ENCODE results near the gene GLRX.
A peak's percentile ranks its signal among the peaks of the same experiment; 100 is the strongest.

GLRX gene

DNA sequence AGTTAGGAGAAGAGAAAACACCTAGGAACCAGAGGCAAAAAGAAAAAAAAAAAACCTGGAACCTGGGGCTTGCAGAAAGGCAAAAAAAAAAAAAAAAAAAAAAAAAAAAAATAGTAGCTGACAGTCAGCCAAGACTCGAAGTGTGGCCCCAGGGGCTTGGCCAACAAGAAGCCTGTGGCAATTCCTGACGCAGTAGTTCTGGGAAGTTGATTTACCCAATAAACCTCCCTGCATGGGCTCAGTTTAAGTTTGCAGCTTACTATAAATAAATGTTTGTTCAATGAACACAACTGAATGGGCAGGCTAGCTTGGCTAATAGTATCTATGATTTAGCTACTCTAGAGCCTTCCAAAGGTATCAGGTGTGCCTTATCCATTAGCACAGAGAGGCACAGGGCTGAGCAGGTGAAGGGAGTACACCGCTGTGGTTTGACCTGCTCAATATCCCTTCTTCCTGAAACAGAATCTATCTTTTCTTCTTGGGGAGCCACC is 21.3 kb upstream of the GLRX start:
- no peak for DNase-seq (ENCODE audit: low read depth)
- no peak overlapping the region for H3K4me3 ChIP-seq (ENCODE audit: low read length)
- no peak for TF ChIP-seq CTCF (IDR thresholded peaks at IDR 0.05; ENCODE audit: insufficient read depth, low read depth, low read length, missing control alignments)

DNA sequence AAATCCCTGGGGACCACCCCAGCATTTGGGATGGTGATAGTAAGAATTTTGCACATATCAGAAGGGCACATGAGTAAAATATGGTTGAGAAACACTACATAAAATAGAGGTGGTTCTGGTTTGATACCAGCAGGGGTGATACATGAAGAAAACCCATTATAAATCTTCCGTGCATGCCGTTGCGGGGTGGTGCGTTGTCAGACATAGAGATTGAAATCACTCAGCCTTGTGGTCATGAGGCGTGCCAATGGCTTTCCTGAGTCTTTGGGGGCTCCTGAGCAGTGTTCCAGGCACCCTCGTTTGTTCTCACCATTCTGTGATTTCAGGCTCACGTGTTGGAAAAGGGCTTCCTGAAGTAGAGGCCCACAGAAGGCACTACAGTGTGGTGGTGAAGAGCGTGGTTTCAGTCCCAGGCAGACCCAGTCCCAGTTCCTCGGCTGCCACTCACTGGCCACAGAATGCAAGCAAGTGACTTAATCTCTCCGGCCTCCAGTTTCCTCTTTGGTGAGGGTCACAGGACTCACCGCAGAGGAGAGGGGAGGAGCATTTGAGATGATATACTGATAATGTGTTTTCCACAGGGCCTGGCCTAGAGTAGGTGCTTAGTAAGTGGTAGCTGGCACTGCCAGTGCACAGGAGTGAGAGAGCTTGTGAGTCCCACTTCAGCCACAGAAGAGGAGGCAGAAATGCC is 20.5 kb upstream of the GLRX start:
- H3K4me3 ChIP-seq (ENCODE audit: low read length), result no peak overlapping the region
- no peak for TF ChIP-seq CTCF (IDR thresholded peaks at IDR 0.05; ENCODE audit: insufficient read depth, low read depth, low read length, missing control alignments)
- DNase-seq (ENCODE audit: low read depth), result no peak

- no peak overlapping the region for H3K4me3 ChIP-seq (ENCODE audit: low read length)
- peak; percentile 94 for DNase-seq (ENCODE audit: low read depth)
- TF ChIP-seq CTCF (IDR thresholded peaks at IDR 0.05; ENCODE audit: insufficient read depth, low read depth, low read length, missing control alignments), result no peak
Observed at GRCh38 chr5:95841914-95842812, 19.6 kb upstream of the GLRX start.

DNA sequence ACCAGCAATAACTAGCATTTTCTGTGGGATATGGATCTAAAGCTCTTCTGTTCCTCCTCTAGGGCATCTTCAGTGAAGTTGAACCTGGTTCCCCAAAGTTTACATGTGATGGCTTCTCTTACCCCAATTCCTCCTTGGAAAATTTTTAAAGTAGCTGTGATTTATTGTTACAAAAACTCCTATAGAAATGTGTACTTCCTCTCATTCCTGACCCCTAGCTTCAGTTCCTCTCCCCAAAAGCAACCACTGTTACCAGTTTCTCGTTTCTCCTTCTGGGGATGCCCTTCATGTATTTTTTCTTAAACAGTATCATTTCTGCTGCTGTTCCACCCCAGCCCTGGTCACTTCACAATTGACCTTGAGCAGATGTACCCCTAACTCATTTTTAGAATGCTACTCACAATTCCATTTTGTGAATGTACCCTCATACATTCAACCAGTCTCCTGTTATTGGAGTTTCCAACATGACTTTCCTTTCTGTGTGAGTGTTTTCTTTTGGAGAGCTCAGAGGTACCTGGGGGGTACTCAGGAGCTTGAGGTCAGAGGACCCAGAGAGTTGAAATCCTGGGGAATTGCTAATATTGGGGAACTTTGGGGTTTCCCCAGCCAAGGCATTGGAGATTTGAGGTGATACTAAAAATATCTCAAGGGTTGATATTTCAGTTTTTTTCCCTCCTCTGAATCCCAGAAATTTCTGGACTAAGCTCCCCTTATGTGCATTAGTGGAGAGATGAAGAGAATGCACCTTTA is 18.6 kb upstream of the GLRX start:
- no peak for TF ChIP-seq CTCF (IDR thresholded peaks at IDR 0.05; ENCODE audit: insufficient read depth, low read depth, low read length, missing control alignments)
- H3K4me3 ChIP-seq (ENCODE audit: low read length), result no peak overlapping the region
- DNase-seq (ENCODE audit: low read depth), result no peak

DNA sequence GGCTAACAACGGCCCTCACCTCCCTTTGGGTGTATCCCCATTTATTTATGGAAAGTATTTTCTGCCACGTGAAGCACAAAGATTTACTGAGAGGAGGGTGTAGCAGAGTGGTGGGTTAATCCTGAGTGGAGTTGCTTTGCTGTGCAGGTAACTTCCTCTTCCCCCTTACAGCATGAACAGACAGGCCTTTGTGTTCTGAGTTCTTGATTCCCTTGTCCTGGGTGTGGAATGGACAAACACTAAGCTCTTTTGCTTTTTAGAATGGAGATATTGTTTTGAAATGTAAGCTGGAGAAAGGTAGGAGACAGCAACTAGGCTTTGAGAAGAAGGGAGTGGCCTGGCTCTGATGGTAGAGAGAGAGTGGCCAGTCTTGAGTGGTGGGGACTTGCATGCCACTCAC is 17.1 kb upstream of the GLRX start:
- no peak for DNase-seq (ENCODE audit: low read depth)
- no peak for TF ChIP-seq CTCF (IDR thresholded peaks at IDR 0.05; ENCODE audit: insufficient read depth, low read depth, low read length, missing control alignments)
- H3K4me3 ChIP-seq (ENCODE audit: low read length), result no peak overlapping the region

DNA sequence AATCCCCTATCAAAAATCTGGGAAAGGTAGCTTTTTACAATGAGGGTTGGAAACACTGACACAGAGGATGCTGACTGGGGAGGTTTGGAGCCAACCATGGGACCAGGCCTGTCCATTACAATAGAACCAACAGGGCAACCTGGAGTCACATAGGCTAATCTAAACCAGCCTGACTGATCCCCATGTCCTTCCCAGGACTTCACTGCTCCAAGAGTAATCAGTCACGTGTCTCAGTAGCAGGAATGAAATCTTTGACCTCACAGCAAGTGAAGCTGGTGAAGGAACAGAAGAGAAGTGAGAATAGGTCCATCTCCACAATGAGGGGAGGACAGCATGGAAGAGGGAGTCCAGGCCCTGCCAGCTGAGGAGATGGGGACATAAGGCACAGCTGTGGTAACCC is 16.0 kb upstream of the GLRX start:
- no peak for DNase-seq (ENCODE audit: low read depth)
- H3K4me3 ChIP-seq (ENCODE audit: low read length), result no peak overlapping the region
- TF ChIP-seq CTCF (IDR thresholded peaks at IDR 0.05; ENCODE audit: insufficient read depth, low read depth, low read length, missing control alignments), result no peak

Data from epithelial cell of esophagus (primary cell).